Neutrophil (primary cell): ENCODE results near the gene ECM2.

Experiments
- H3K27ac ChIP-seq: fragments of 200-600 bp; sonication (generic); 2 replicates; pipeline ENCODE4 v1.5.1; 2016; ENCODE audit warnings: mild to moderate bottlenecking, moderate library complexity
- H3K27me3 ChIP-seq: fragments of 200-600 bp; sonication (generic); 2 replicates; pipeline ENCODE4 v1.6.0; 2016; ENCODE audit warnings: mild to moderate bottlenecking
- H3K36me3 ChIP-seq: fragments of 200-600 bp; sonication (generic); 2 replicates; pipeline ENCODE4 v1.5.1; 2017
- H3K4me1 ChIP-seq, 2 experiments: fragments of 200-600 bp in 1 of 2; sonication (generic) in 1 of 2; 1 replicate in 1 of 2; 2 replicates in 1 of 2; pipeline versions ENCODE4 v1.5.1 to v1.6.1; 2013 to 2016; ENCODE audit warnings: low read depth in 1 of 2, low read length in 1 of 2, mild to moderate bottlenecking in 1 of 2, moderate library complexity in 1 of 2; ENCODE audit not compliant: control insufficient read depth in 1 of 2, insufficient read depth in 1 of 2
- H3K4me3 ChIP-seq, 2 experiments: fragments of 200-600 bp in 1 of 2; sonication (generic) in 1 of 2; 1 replicate in 1 of 2; 2 replicates in 1 of 2; pipeline ENCODE4 v1.5.1; 2013 to 2016; ENCODE audit warnings: low read depth in 1 of 2, low read length in 1 of 2, mild to moderate bottlenecking in 1 of 2, moderate library complexity in 1 of 2
- H3K9me3 ChIP-seq: fragments of 200-600 bp; sonication (generic); 2 replicates; pipeline ENCODE4 v1.5.1; 2016
- TF ChIP-seq, protein P1 (sequence below): fragments of 200-600 bp; sonication (generic); IDR thresholded peaks from 2 replicates; pipeline ENCODE4 v1.5.1; 2016; ENCODE audit warnings: antibody characterized with exemption

Gene ECM2

DNA sequence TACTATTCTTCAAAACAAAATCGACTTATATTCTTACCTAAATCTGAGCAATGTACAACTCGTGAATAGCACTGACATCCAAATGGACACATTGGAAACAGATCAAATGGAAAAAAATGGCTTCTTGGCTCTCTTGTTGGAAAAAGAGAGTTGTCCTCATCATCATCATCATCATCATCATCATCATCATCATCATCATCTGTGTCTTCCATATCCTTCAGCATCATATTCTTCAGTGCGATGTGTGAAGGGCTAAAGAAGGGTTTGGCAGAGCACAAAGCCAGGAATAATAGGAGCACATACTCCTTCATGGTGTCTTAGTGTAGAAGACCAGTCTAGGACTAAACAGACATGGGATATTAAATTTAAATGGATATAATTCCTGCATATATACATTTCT is 61.2 kb downstream of the ECM2 start:
- H3K27ac ChIP-seq, result no peak overlapping the region
- TF ChIP-seq, protein P1, sequence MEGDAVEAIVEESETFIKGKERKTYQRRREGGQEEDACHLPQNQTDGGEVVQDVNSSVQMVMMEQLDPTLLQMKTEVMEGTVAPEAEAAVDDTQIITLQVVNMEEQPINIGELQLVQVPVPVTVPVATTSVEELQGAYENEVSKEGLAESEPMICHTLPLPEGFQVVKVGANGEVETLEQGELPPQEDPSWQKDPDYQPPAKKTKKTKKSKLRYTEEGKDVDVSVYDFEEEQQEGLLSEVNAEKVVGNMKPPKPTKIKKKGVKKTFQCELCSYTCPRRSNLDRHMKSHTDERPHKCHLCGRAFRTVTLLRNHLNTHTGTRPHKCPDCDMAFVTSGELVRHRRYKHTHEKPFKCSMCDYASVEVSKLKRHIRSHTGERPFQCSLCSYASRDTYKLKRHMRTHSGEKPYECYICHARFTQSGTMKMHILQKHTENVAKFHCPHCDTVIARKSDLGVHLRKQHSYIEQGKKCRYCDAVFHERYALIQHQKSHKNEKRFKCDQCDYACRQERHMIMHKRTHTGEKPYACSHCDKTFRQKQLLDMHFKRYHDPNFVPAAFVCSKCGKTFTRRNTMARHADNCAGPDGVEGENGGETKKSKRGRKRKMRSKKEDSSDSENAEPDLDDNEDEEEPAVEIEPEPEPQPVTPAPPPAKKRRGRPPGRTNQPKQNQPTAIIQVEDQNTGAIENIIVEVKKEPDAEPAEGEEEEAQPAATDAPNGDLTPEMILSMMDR, result no peak
- no peaks in the 10 kb centered on the region for H3K4me1 ChIP-seq
- no peaks in the 10 kb centered on the region for H3K9me3 ChIP-seq
- H3K36me3 ChIP-seq, result no peaks in the 10 kb centered on the region
- no peaks in the 10 kb centered on the region for H3K27me3 ChIP-seq
- H3K4me3 ChIP-seq, result no peak overlapping the region

DNA sequence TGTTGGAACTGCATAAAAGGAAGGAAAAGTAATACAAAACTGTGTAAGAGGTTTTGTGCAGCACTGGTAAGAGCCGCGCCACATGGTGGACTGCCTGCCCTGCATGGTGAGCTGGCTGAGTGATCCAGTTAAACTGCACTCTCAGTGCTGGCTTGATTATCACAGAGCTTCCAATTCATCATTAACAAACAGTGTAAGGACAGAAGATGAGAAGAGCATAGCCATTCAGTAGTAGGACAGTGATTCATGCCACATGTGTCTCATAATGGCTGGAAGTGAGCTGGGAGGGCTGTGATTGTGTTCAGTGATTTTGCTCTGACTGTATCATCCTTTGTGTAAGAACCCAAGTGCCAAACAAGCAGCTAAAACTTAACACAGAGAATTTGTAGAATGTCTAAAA is 67.6 kb downstream of the ECM2 start:
- H3K9me3 ChIP-seq, result no peaks in the 10 kb centered on the region
- no peaks in the 10 kb centered on the region for H3K27me3 ChIP-seq
- no peak overlapping the region for H3K27ac ChIP-seq
- no peaks in the 10 kb centered on the region for H3K36me3 ChIP-seq
- TF ChIP-seq, protein P1, result no peak
- H3K4me3 ChIP-seq, result no peak overlapping the region
- H3K4me1 ChIP-seq, result no peaks in the 10 kb centered on the region

DNA sequence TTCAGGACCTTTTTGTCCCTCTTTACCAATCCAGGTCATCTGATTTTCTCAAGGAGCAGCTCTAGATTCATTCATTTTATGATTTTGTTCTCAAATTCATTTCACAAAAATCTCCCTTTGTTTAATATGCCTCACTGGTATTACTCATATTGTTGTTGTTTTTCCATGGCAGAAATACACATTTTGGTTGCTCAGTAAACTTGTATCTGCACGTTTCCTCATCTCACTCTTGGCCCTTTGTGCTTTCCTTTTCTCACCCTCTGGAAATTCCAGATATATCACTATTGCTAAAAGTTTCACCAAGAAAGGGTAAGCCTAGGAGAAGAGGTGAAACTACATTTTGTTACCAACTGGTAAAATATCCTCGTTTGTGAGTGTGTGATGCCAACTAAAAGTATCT is 68.3 kb downstream of the ECM2 start:
- Histone ChIP-seq H3K4me3 (no peak overlapping the region), H3K4me1 (no peaks in the 10 kb centered on the region), H3K9me3 (no peaks in the 10 kb centered on the region), H3K36me3 (no peaks in the 10 kb centered on the region), H3K27me3 (no peaks in the 10 kb centered on the region), H3K27ac (no peak overlapping the region)
- TF ChIP-seq, protein P1, result no peak

DNA sequence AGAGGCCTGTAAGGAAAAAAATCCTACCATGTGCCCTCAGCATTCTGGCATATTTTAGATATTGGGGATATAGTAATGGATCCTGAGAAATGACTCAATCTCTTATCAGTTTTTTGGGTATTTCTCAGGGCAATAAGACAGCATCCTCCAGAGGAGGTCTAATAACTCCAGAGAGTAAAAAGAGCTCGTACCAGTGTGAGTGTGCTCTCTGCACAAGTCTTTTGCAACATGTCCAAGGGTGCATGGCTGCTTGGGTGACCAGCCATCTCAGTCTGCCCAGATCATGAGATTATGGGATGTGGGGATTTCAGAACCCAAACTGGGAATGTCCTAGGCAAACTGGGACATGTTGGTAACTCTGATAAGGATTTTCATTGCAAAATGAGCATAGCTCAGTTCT is 68.7 kb downstream of the ECM2 start:
- Histone ChIP-seq H3K4me1 (no peaks in the 10 kb centered on the region), H3K36me3 (no peaks in the 10 kb centered on the region), H3K9me3 (no peaks in the 10 kb centered on the region), H3K27me3 (no peaks in the 10 kb centered on the region), H3K4me3 (no peak overlapping the region), H3K27ac (no peak overlapping the region)
- TF ChIP-seq, protein P1, result no peak

DNA sequence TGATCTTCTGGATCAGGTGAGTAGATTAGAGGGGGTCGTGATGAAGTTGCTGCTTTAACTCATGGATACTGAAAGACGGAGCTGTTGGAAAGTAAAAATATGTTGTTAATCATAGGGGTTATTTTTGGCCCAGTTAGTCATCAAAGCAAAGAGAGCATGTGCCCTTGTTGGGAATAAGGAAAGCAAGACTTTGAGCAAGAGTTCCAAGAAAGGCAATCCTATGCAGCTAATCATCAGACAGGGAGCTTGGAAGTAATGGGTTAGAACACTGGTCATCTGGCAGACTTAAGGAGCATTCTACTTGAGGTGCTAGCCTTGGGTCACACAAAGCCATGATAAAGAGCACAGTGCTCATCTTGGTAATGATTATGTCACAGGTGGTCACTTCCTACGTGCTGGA is 71.8 kb downstream of the ECM2 start:
- H3K27ac ChIP-seq, result no peak overlapping the region
- H3K27me3 ChIP-seq, result no peaks in the 10 kb centered on the region
- TF ChIP-seq, protein P1, result no peak
- no peaks in the 10 kb centered on the region for H3K4me1 ChIP-seq
- H3K4me3 ChIP-seq, result no peak overlapping the region
- no peaks in the 10 kb centered on the region for H3K36me3 ChIP-seq
- no peaks in the 10 kb centered on the region for H3K9me3 ChIP-seq

DNA sequence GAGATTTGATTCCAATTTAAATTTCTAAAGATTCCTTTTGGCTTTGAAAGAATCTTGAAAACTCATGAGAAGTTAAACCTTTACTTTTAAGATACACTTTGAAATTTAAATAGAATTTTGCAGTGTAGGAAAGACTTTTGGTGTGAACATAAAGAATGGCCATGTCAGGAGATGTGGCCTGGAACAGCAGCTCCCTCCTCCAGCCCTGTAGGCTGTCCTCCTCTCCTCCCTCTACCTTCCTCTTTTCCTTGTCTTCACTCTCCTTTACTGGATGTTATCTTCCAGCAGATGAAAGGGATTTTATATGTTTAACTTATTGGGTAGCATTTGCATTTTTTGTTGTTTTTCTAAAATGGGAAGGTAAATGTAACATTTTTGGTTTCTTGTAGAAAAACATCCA is 72.4 kb downstream of the ECM2 start:
- Histone ChIP-seq H3K36me3 (no peaks in the 10 kb centered on the region), H3K27me3 (no peaks in the 10 kb centered on the region), H3K9me3 (no peaks in the 10 kb centered on the region), H3K27ac (no peak overlapping the region), H3K4me1 (no peaks in the 10 kb centered on the region), H3K4me3 (no peak overlapping the region)
- TF ChIP-seq, protein P1, result no peak
